NCI-H1436 treated with DMSO at 0.1 percent for 48 hours (cell line): Measurements from ENCODE around the gene CCDC80.
"Not testable (repeated sequence)": the region's sequence is repeated elsewhere in the genome, so short reads cannot be mapped to it uniquely, and the experiment has no call there.

ENCODE experiments used
- DNase-seq: peaks from one replicate; lab custom pipeline; 2025; lab: John Stamatoyannopoulos, UW

The CCDC80 gene

GRCh38 chr3:112665009-112665408 is 24.1 kb upstream of the CCDC80 start:
- not testable (repeated sequence) for DNase-seq

- no peak for DNase-seq
Observed at GRCh38 chr3:112656043-112656442, 15.1 kb upstream of the CCDC80 start.

GRCh38 chr3:112654979-112655378 is 14.0 kb upstream of the CCDC80 start:
- DNase-seq: no peak

- DNase-seq: no peak
Observed at GRCh38 chr3:112654492-112654891, 13.5 kb upstream of the CCDC80 start.

- DNase-seq: no peak
Observed at GRCh38 chr3:112653881-112654300, 12.9 kb upstream of the CCDC80 start.

GRCh38 chr3:112653209-112653871 is 12.4 kb upstream of the CCDC80 start:
- no peak for DNase-seq

- DNase-seq: no peak
Observed at GRCh38 chr3:112651516-112651915, 10.6 kb upstream of the CCDC80 start.

GRCh38 chr3:112651071-112651470 is 10.1 kb upstream of the CCDC80 start:
- DNase-seq: no peak

GRCh38 chr3:112650482-112650881 is 9.5 kb upstream of the CCDC80 start:
- DNase-seq: no peak

GRCh38 chr3:112649478-112649735 is 8.5 kb upstream of the CCDC80 start:
- DNase-seq: no peak

GRCh38 chr3:112647122-112647521 is 6.2 kb upstream of the CCDC80 start:
- no peak for DNase-seq

- DNase-seq: no peak
Observed at GRCh38 chr3:112646623-112647022, 5.7 kb upstream of the CCDC80 start.

- no peak for DNase-seq
Observed at GRCh38 chr3:112644453-112644852, 3.5 kb upstream of the CCDC80 start.

GRCh38 chr3:112643621-112644240 is 2.8 kb upstream of the CCDC80 start:
- no peak for DNase-seq

- peak; percentile 83 for DNase-seq
Observed at GRCh38 chr3:112642912-112643506, 2.1 kb upstream of the CCDC80 start.

- no peak for DNase-seq
Observed at GRCh38 chr3:112640276-112640929, 540 bp downstream of the CCDC80 start.

GRCh38 chr3:112639455-112640225 is 1.3 kb downstream of the CCDC80 start:
- no peak for DNase-seq

GRCh38 chr3:112638327-112639020 is 2.5 kb downstream of the CCDC80 start:
- DNase-seq: no peak

GRCh38 chr3:112637700-112638099 is 3.2 kb downstream of the CCDC80 start:
- DNase-seq: no peak

GRCh38 chr3:112635674-112636073 is 5.3 kb downstream of the CCDC80 start:
- DNase-seq: no peak

GRCh38 chr3:112634786-112635541 is 6.0 kb downstream of the CCDC80 start:
- peak; percentile 25 for DNase-seq
